HG03432 (cell line): Measurements from ENCODE around the gene CYFIP2.

Experiments used
- ATAC-seq: cut with Tn5 transposase; IDR thresholded peaks from one replicate; pipeline ENCODE4 v1.9.1; 2021; ENCODE audit warnings: mild to moderate bottlenecking, moderate library complexity; ENCODE audit not compliant: unreplicated experiment

Gene CYFIP2

DNA sequence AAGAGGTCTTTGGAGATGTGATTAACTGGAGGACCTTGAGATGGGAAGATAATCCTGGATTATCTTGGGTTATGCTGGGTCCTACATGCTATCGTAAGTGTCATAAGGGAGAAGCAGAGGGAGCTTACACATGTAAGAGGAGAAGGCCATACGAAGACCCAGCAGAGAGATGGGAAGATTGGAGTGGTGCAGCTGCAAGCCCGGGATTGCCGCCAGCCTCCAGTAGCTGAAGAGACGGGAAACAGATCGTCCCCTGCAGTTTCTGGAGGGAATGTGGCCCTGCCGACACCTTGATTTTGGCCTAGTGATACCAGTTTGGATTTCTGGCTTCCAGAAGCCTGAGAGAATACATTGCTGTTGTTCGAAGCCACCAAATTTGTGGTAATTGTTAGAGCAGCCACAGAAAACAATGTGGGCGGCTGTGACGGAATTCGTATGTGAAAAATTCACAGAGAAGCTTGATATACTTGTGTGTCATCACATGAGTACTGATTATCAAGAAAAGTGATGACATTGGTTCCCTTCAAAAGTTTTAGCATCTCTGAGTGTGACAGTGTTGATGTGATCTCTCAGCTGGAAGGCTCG lies 86.9 kb downstream of the CYFIP2 start:
- no peak for ATAC-seq

DNA sequence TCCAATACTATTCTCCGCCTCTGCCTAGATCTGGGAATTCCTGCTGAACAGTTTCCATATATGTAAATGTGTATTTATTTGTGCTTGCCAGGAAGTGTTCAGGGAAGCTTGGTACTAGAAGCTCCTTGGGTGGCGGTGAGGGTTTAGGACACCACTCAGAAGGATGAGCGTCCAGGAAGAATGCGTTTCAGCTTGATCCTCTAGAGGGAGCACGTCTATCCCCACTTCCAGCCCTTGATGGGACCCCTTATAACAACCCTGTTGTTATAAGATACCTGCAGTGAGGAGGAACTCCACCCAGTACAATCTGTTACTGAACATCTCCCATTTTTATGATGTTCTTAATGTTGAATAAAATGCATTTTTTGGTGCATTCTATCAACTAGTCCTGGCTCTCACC lies 88.9 kb downstream of the CYFIP2 start:
- no peak for ATAC-seq

GRCh38 chr5:157356576-157356975 lies 90.7 kb downstream of the CYFIP2 start:
- ATAC-seq: no peak

DNA sequence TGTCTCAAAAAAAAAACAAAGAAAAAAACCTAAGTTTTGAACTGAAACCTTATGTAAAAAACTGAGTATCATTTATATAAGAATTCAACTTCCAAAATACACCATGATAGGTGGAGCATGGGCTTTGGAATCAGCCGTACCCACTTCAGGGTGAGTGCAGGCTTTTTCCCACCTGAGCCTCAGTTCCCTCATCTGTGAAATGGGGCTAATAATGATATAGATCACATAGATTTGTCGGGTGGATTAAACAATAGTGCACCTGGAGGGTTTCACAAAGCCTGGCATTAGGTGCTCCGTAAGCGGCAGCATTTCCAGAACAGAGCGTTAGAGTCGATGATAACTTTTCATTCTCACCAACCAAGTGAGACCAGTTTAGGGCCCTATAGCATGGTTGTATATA lies 91.9 kb downstream of the CYFIP2 start:
- ATAC-seq: no peak

GRCh38 chr5:157358871-157359270 lies 92.9 kb downstream of the CYFIP2 start:
- no peak for ATAC-seq

DNA sequence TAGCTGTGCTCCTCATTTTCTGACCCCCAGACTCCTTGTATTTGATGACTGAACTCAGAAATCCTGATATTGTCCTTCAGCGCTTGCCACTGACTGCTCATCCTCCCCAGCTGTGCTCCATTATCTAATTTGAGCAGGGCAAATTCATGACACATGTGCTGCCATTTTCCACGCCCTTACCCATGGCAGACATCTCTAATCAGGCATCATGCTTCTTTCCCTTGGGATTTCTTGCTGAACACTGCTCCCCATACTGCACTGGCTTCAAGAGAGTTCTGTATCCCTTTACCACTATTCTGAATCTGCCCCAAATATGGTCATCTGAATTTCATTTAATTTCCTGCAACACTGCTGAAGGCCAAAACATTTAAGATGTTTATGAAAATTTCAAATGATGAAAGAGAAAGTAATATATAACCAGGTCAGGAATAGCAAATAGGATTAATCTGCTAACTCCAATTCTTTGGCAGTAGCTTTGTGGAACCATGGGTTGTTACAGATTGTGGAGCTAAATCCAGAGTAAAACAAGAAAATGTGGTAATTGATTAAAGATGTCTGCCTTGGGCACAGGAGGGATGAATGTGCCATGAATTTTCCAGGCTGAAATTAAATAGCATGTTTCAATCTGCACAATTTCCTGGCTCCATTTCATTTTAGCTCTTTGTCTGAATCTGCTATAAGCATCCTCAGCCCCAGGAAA lies 93.6 kb downstream of the CYFIP2 start:
- no peak for ATAC-seq

DNA sequence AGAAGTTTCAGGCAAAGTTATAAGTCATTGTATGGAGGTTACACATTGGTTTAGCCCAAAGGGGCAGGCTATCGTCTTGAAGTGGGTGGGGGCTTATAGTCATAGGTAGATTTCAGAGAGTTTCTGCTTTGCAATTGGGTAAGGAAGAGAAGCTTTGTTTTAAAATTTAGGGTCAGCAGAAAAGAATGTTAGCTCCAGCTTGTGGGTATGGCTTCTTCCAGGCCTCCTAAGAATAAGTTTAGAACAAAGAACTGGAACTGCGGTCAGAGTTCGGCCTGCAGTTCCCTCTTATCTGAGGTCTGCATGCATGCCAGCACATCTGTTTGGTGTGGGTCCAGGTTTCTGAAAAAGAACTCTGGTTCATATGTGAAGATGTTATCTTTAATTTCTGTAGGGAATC lies 96.1 kb downstream of the CYFIP2 start:
- no peak for ATAC-seq

GRCh38 chr5:157362502-157362901 lies 96.6 kb downstream of the CYFIP2 start:
- no peak for ATAC-seq

DNA sequence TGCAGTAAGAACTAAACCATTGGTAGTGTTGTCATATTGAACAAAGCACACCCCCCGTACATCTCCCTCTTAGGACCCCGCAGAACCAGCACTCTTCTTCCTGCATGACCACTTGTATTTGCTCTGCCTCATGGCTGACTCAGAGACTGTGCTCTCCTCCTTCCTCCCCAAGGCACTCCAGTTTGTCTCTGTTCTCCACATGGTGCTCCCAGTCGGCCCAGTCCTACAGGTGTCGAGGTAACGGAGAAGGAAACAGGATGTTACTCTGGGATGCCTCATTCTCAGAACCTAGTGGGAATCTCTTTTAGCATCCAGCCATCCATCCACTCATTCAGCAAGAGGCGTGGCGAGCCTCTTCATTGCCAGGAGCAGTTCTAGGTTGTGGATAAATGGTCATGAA lies 97.1 kb downstream of the CYFIP2 start:
- no peak for ATAC-seq

GRCh38 chr5:157365732-157366131 lies 99.8 kb downstream of the CYFIP2 start:
- no peak for ATAC-seq

DNA sequence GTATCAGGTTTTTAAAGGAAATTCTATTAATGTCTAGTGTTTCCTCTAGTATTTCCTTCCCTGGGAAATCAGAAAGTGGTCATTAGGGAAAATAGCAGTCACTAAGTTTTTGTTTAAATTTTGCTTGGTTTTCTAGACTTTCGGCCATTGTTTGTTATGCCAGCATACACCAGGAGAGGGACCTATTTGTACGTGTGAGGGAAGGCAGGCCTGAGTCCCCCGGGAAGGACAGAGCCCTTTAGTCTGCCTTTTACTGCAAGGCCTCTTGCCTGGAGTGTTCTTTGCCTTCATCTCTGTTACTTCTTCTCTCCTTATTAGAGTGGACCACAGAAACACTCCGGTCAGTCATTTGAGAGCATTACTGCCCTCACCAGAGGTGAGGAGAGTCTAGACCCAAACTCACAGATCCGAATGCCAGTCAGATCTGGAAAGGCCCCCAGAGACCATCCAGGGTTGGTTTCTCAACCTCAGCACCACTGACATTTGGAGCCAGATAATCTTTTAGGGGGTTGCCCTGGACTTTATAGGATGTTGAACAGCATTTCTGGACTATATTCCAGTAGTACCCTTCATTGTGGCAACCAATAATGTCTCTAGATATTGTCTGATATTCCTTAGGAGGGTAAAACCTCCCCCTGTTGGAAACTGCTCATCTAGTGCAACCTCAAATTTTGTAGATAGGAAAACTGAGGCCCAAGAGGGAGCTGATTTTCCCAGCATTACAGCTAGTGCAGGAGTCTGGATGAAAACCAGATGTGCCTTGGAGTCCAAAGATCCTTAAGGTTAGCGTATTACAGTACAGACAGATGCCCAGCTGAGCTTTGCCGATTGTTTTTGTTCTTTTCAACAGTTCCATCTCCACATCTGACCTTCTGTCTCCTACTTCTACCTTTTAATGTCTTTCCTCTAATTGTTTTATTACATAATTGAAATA lies 101.1 kb downstream of the CYFIP2 start:
- no peak for ATAC-seq

DNA sequence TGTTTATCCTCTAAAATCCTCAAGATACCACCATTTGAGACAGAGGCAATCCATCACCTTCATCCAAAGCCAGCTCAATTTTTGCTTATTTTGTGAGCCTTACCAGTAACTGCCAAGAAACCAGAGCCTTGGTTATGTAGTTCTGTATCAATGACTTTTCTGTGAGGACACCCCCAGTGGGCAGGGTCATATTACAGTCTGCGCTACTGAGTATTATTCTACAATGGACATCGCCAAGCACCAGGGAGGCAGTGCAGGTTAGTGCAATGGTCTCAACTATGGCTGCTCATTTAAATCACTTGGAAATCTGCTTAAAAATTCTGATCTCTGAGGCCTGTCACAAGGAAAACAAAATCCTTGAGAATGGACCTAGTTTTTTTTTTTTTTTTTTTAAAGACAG lies 103.6 kb downstream of the CYFIP2 start:
- no peak for ATAC-seq

DNA sequence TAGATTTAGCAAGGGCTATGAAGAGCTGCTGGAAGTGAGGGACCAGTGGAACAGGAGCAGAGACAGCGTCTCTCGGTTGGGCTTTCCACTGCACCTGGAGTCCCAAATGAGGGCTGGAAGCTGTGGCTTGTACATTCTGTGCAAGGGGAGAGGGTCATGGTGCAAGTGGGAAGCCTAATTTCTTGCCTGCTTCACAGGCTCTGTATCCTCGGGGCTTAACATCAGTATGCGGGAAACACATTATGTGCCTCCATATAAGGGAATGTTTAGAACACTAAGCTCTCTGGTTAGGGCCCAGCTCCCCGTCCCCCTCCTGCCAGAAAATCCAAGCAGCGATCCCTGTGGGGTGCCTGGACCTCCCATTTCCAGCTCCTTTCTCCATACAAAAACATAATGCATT lies 105.0 kb downstream of the CYFIP2 start:
- no peak for ATAC-seq

DNA sequence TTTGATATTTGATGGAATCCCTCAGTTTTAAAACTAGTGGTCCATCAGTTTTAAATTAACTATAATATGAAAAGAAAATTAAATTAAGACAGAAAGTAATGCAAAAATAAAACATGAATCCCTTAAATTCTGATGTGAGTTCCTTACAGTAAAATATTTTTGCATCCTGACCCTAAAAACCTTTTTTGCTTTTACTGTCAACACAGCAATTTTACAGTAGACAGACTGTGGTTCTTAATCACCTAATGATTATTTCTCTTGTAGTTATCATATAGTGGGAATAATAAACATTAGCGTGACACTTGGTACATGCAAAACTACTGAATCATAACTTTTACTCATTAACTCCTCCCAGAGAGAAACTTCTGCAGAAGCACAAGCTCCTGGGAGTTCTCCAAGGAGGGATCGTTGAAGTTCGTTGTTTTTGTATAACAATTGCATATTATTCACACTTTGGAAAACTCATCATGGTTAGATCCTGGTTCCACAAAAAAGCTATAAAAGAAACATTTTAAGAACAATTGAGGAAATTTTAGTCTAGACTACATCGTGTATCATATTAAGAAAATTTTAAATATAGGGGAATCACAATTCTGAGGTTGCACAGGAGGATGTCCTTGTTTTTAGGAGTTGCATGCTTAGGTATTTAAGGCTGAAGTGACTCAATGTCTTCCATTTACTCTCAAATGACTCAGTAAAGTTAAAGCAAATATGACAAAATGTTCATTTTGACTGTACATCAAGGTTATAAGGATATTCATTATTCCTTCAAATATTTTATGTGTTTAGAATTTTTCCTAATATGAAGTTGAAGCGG lies 105.9 kb downstream of the CYFIP2 start:
- ATAC-seq: no peak

- ATAC-seq: no peak
Measured at GRCh38 chr5:157372472-157372822, 106.5 kb downstream of the CYFIP2 start.

DNA sequence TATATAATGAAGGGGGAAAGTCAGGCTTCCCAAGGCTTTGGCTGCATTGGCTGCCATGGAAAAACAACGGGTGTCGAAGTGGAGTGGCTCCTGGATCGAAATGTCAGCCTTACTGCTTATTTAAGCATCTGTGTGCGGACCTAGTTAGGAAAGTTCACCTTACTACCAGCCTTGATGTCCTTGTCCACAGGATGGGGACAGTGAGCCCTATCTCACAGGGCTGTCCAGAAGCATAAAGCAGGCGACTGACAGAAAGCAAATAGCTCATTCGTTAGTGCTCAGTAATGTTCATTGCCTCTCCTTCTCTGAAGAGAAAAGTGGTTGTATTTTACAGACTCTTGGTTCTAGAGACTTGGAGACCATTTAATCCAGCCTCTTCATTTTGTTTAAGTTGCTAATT lies 112.6 kb downstream of the CYFIP2 start:
- no peak for ATAC-seq

DNA sequence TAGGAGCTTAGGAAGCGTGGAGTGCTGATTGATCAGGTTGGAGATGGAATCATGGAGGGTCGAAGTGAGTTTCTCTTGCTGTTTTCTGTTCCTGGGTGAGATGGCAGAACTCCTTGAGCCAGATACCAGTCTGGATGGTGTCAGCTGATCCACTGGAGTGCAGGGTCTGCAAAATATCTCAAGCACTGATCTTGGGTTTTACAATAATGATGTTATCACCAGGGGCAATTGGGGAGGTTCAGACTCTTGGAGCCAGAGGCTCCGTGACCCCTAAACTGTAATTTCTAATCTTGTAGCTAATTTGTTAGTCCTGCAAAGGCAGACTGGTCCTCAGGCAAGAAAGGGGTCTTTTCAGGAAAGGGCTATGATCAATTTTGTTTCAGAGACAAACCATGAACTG lies 114.1 kb downstream of the CYFIP2 start:
- no peak for ATAC-seq

DNA sequence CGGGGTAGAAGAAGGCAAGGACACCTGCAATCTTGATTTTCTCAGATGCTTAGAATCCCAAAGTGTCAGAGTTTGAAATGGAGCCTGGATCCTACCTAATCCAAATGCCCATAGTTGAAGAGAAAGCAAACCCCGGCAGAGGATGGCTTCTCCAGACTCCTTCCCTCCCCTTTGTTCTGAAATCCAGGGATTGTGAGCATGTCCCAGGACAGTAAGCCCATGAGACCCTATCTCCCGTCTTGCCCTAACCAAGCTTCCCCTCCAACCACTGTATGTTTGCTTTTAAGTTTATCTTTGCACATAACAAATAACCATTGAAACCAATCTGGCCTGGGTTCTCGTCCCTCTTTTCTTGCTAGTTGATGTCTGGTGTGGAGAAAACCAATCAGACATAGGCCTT lies 115.8 kb downstream of the CYFIP2 start:
- no peak for ATAC-seq

DNA sequence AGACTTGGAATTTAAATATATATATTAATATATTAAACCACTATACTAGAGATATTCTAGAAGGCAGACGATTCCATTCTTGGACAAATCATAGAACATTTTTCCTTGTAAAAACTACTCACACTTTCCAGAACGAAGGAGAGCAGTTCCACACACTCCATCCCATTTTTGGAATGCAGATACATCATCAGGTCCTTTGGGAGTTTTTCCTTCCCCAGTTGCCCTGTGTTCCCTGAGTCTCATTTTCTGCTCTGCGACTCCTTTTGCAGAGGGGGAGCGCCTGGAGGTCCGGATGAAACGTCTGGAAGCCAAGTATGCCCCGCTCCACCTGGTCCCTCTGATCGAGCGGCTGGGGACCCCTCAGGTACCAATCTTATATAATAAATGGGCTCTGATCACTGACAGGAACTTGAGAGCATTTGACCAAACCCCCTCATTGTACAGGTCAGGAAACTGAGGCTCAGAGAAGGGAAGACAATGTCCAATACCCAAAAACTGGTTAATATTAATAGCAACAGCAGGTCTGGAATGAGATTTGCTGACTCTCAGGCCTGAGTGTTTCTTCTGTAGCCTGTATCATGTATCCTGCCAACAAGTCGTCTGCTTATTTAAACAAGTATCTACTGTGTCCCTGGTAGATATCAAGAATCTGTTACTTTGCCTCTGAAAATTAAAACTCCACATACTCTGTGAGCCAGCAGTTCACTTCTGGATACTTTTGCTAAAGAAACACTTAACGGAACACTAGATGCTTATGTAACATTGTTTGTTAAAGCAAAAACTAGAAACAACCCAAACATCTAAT lies 117.3 kb downstream of the CYFIP2 start:
- no peak for ATAC-seq

- ATAC-seq: no peak
Measured at GRCh38 chr5:157384971-157385709, 119.2 kb downstream of the CYFIP2 start.
